Skin epidermis (tissue), 12 donors: Measurements from ENCODE around the gene TTC32.
"Not testable (repeated sequence)": the region's sequence is repeated elsewhere in the genome, so short reads cannot be mapped to it uniquely, and the experiment has no call there.

Experiments used
- H3K27ac ChIP-seq, 21 experiments: fragments of 200-600 bp; sonication (generic) in 11 of 21; one replicate each; pipeline ENCODE4 v1.5.0; 2020; ENCODE audit warnings: mild to moderate bottlenecking in 3 of 21, inconsistent platforms in 2 of 21, moderate library complexity in 2 of 21
- H3K4me3 ChIP-seq, 7 experiments: fragments of 200-600 bp; sonication (generic) in 2 of 7; one replicate each; pipeline ENCODE4 v1.5.0; 2020; ENCODE audit warnings: inconsistent platforms in 2 of 7, mild to moderate bottlenecking in 2 of 7, moderate library complexity in 1 of 7

The TTC32 gene

DNA sequence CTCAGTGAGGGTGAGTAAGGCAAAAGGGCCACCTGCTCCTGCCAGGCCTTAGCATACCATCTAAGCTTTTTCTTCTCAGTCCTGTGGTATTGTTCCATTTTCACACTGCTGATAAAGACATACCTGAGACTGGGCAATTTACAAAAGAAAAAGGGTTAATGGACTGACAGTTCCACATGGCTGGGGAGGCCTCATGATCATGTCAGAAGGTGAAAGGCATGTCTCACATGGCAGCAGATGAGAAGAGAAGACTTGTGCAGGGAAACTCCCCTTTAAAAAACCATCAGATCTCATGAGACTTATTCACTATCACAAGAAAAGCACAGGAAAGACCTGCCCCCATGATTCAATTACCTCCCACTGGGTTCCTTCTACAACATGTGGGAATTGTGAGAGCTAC, 21.6 kb downstream of the TTC32 start:
- not testable (repeated sequence) for H3K4me3 ChIP-seq

GRCh38 chr2:19879120-19879519, 22.7 kb downstream of the TTC32 start:
- Histone ChIP-seq H3K27ac (no peak overlapping the region), H3K4me3 (no peak overlapping the region)

More for the DNA sequence above, 21.6 kb downstream of the TTC32 start:
- not testable (repeated sequence) for H3K27ac ChIP-seq

DNA sequence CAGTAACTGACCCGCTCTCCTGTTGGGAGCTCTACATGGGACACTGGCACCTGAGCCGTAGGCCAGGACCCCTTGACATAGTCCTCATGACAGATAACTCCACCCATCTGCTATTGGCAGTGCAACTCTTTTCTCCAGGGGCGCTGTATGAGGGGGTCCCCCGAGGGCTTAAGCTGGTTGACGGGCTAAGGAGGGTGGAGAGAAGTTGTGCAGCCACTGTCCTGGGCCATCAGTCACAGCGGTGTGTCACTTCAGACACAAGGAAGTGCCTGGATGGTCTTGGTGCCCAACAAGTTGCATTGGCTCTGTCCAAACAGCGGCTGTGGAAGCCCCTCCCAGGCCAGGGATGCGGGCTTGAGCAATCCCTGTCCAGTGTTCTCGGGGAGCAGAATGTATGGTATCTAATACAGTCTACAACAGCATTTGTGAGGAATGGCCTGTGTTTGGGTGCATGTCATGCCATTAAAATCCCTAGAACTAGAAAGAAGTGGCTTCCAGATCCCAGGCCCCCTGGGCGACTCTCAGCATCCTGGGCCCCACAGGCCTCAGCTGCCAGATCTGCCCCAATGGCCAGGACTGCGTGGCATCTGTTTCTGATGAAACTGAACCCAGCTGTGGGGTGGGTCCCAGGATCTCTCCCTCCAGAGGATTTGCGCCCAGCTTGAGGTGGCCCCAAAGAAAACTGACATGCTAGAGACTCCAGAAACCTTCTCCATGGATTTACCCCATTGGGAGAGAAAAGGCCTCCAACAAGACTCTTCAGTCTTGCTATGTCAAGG, 23.3 kb downstream of the TTC32 start:
- no peak overlapping the region for H3K27ac ChIP-seq

GRCh38 chr2:19876751-19877150, 25.0 kb downstream of the TTC32 start:
- H3K4me3 ChIP-seq = no peak overlapping the region
- H3K27ac ChIP-seq = no peak overlapping the region

More for the DNA sequence above, 23.3 kb downstream of the TTC32 start:
- no peak overlapping the region for H3K4me3 ChIP-seq

DNA sequence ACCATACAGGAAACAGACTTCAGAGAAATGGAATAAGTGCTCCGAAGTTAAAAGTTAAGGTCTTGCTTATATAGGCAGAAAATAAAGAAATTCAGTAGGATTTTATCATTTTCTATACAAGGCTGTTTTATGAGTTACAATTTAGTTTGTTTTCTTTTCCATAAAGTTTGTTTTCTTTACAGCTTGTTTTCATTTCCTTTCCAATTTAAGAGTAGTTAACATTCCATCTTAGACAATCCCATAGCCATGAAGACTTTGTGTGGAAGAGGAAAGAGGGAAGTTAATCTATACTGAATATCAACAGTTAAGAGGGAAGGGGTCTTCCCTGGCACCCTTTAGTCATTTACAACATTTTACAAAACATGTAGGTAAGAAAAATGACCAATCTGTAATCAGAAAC, 26.5 kb downstream of the TTC32 start:
- Histone ChIP-seq H3K4me3 (no peak overlapping the region), H3K27ac (no peak overlapping the region)

DNA sequence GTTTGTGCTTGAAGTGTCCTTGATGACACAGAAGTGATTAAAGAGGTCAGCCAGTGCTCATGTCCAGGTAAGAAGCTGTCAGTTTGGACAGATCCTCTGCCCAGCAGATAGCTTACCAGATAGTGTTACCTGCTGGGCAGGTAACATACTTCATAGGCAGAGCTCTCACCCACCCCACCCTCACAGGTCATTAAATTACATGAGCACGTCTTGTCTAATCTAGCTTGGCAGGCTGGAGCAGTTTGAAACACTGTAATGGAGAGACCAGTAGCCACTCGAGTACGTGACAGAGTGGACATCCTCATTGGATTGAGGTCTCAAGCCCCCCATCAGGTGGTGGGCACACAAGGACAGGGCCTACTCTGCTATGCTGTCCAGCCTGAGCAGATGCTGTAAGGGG, 27.1 kb downstream of the TTC32 start:
- H3K27ac ChIP-seq = no peak overlapping the region
- no peak overlapping the region for H3K4me3 ChIP-seq

DNA sequence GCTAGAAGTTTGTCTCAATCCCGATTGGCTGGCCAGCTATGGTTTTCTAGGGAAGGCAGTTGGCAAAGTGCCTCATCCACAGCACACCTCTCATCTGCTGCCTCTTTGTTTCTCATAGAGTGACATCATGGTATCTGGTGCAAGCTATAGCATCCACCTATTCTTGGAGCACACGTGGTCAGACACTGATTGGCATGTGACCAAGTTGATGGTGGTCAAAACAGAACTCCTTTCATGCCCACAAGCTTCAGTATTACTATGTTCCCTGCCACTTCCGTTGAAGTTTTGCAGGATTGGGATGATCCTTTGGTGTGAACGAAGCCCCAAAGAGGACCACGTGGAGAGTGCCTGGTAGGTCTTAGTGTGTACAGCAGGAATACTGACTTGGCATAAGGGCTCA, 28.8 kb downstream of the TTC32 start:
- no peak overlapping the region for H3K4me3 ChIP-seq
- no peak overlapping the region for H3K27ac ChIP-seq

GRCh38 chr2:19872302-19872701, 29.5 kb downstream of the TTC32 start:
- Histone ChIP-seq H3K27ac (no peak overlapping the region), H3K4me3 (no peak overlapping the region)

GRCh38 chr2:19871836-19872235, 29.9 kb downstream of the TTC32 start:
- Histone ChIP-seq H3K27ac (no peak overlapping the region), H3K4me3 (no peak overlapping the region)

GRCh38 chr2:19870792-19871191, 31.0 kb downstream of the TTC32 start:
- Histone ChIP-seq H3K27ac (no peak overlapping the region), H3K4me3 (no peak overlapping the region)

DNA sequence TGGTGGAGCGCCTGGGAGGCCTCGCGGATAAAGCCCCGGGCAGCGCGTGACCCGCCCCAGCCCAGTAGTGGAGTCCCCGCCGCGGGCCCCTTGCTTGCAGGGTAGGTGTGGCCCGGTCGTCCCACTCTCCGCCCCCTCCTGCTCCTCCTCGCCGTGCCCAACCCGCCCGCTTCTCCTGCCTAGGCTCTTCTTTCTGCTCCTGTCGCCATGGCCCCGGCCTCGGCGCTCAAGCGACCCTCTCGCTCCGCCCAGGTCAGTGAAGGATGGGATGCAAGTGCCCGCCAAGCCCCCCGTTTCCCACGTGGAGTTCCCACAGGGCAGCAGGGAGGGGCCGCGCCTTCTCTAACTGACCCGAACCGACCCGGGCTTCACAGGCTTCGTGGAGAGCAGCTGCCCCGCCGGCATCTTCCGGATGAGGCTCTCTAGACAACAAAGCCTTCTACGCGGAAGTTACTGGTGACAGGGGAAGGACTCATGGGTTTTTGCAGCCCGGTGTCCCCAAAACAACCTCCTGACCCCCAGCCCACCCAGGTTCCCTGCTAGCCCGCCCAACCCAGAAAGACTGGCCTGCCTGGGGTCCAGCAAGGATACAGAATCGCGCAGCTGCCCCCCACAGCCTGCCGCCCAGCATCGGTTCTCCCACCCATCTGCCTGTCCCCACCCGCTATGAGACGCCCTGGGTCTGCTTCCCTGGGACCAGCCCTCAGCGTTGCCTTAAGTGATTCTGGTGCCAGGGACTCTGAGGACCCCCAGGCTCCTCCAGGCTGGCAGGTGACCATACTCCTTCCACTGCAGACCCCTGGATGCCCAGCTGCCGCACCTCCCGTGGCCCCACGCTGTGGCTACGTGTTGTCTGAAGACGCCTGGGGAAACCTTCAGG, 32.8 kb downstream of the TTC32 start:
- Histone ChIP-seq H3K27ac (peak overlapping the region in 14 of 21 experiments; percentile 10 to 79 (median 59)), H3K4me3 (peak overlapping the region; percentile 31 to 49 (median 38))

- peak overlapping the region; percentile 31 to 49 (median 38) for H3K4me3 ChIP-seq
Observed at GRCh38 chr2:19868224-19868623, 33.6 kb downstream of the TTC32 start.

GRCh38 chr2:19866771-19867170, 35.0 kb downstream of the TTC32 start:
- H3K27ac ChIP-seq = no peak overlapping the region
- H3K4me3 ChIP-seq = no peak overlapping the region

More at GRCh38 chr2:19868224-19868623, 33.6 kb downstream of the TTC32 start:
- H3K27ac ChIP-seq = peak overlapping the region in 9 of 21 experiments; percentile 45 to 79 (median 62)

DNA sequence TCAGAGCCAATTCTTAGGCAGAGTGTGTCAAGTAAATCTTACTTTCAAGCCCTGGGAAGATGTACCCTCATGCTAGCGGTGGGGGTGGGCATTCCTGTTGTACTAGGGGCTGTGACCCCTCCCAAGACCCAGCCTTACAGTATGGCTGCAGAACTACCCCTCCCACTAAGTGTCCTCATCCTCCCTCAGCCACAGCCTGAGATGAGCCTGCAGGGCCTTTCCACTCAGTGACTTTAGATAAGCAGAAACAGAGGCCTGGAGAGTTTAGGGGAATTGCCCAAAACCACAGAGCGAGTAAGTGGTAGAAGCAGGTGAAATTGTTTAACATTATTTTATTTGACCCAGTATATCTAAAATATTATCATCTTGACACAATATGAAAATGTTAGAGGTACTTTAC, 36.6 kb downstream of the TTC32 start:
- no peak overlapping the region for H3K4me3 ChIP-seq
- no peak overlapping the region for H3K27ac ChIP-seq

DNA sequence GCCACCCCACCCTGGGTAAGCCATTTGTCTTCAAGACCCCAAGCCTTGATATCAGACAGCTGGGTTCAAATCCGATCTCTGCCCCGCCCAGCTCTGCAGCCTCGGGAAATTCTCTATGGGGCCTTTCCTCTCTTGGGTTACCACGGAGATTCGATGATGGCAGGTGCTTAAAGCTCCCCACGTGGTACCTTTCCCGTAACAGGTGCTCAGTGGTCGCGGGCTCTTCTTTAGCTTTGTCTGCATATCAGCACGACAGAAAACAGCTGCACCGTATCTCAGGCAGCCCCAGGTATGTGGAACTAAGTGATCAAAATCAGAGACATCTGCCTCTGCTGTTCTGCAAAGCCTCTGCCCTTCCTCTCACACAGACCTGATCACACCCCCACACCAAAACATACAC, 37.4 kb downstream of the TTC32 start:
- H3K4me3 ChIP-seq = no peak overlapping the region

DNA sequence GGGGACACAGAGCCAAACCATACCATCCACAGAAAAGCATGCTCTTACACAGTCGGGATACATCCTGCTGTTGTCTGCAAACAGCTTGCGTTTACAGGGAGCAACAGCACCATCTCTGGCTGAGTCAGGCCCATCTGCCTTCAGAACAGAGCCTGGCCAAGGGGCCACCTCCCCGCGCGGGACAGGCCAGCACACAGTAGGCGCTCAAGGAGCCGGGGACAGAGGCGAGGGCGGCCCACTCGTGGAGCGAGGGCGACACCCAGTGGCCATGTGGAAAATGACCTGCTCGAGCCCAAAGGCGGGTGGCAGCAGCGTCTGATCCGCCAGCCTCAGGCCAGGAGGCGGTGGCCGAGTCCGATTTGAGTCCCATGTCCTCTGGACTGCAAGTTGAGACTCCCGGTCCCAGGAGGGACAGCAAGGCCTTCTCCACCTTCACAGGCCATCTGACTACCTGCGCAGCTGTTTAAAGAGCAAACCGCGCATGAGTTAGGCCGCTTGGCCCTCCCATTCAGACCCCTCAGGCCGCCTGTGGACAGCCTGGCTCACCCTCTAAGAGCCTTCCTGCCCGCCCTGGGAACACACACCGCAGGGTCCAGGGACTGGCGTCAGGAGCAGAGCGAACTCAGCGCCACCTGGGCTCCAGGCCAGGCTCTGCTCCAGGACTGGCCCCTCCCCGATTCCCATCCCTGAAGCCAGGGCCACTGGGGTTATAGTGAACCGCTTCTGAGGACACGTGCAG, 38.3 kb downstream of the TTC32 start:
- no peak overlapping the region for H3K27ac ChIP-seq
- H3K4me3 ChIP-seq = no peak overlapping the region

More for the DNA sequence above, 37.4 kb downstream of the TTC32 start:
- no peak overlapping the region for H3K27ac ChIP-seq

GRCh38 chr2:19861813-19862212, 40.0 kb downstream of the TTC32 start:
- H3K4me3 ChIP-seq = no peak overlapping the region

GRCh38 chr2:19860022-19860421, 41.8 kb downstream of the TTC32 start:
- Histone ChIP-seq H3K27ac (peak overlapping the region in 2 of 21 experiments; percentile 6 to 14), H3K4me3 (no peak overlapping the region)

More at GRCh38 chr2:19861813-19862212, 40.0 kb downstream of the TTC32 start:
- peak overlapping the region in 2 of 21 experiments; percentile 1 to 19 for H3K27ac ChIP-seq

- Histone ChIP-seq H3K27ac (peak overlapping the region in 1 of 21 experiments; percentile 14), H3K4me3 (no peak overlapping the region)
Observed at GRCh38 chr2:19859565-19859964, 42.2 kb downstream of the TTC32 start.

DNA sequence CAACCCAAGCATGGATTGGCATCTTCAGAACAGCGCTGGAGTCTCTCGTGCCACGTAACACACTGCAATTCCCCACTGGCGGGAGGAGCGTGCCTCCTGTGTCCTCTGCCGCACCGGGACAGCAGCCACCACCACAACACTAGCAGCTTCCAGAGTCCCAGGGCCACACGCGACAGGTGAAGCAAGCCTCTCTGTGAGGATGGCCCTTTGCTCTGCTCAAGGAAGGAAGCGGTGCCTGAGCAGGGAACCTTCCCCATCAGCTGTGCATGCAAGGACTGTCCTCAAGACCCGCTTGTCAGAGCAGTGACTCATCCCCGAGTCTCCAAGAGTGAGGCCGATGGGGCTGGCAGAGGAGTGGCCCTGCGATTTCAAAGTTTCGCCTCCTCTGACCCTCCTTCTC, 44.0 kb downstream of the TTC32 start:
- H3K27ac ChIP-seq = no peak overlapping the region
- no peak overlapping the region for H3K4me3 ChIP-seq
